AG04450 (cell line): ENCODE results near the gene CNP. TPM values are rescaled to one million over a fixed set of nuclear protein-coding genes. Genes with fewer than 3 reads are reported as not detected.

Source experiments
- CTCF ChIA-PET: fragments of 300-600, 350-600 bp; formaldehyde crosslinking; extraction: SDS; loops from one replicate; lab custom pipeline; 2022; ENCODE audit warnings: antibody characterized with exemption, inconsistent platforms; lab: Charles Lee
- POLR2A ChIA-PET: fragments of 350-600 bp; formaldehyde crosslinking; extraction: SDS; loops from one replicate; lab custom pipeline; 2021; ENCODE audit warnings: antibody characterized with exemption, inconsistent platforms; lab: Yijun Ruan, JAX
- DNase-seq: peaks from one replicate; pipeline ENCODE4 v3.0.0-alpha.2; 2011; ENCODE audit warnings: low read depth, low spot score
- H3K27ac ChIP-seq: one replicate; pipeline ENCODE4 v1.5.1; 2012; ENCODE audit warnings: low read depth, low read length, control low read depth
- H3K27me3 ChIP-seq: one replicate; pipeline ENCODE4 v1.6.0; 2012; ENCODE audit warnings: low read length; ENCODE audit not compliant: control insufficient read depth, insufficient read depth
- H3K4me3 ChIP-seq: 2 replicates; pipeline ENCODE4 v1.5.1; 2011; ENCODE audit warnings: mild to moderate bottlenecking, low read depth, low read length, control low read depth
- H3K9me3 ChIP-seq: 2 replicates; pipeline ENCODE4 v1.5.1; 2012; ENCODE audit warnings: low read length; ENCODE audit not compliant: control insufficient read depth, insufficient read depth
- CTCF ChIP-seq: IDR thresholded peaks from 2 replicates; pipeline ENCODE4 v1.5.1; 2011; ENCODE audit warnings: low read depth, low read length, control low read depth, inconsistent platforms
- polyA plus RNA-seq: library from polyadenylated mRNA; depleted of rRNA; stranded (reverse); fragments of >200 nt; gene quantifications from 2 replicates; pipeline ENCODE4 v1.2.3, GENCODE V29; 2011

Gene CNP
- polyA plus RNA-seq, 1 experiment: 53.0 TPM

GRCh38 chr17:41935641-41936040 lies 31.0 kb upstream of the CNP start:
- TF ChIP-seq CTCF: no peak
- H3K4me3 ChIP-seq: no peak overlapping the region
- POLR2A ChIA-PET: no interaction called here
- H3K27me3 ChIP-seq: no peaks in the 10 kb centered on the region
- no peak overlapping the region for H3K27ac ChIP-seq
- DNase-seq: no peak
- CTCF ChIA-PET: no interaction called here
- no peaks in the 10 kb centered on the region for H3K9me3 ChIP-seq

GRCh38 chr17:41937970-41938954 lies 28.3 kb upstream of the CNP start:
- ChIA-PET CTCF (no interaction called here), POLR2A (interaction anchor here (0.6 kb wide), 1 partner anchor 21 kb away, joined by 4 read pairs; no protein-coding TSS in a partner anchor)
- Histone ChIP-seq H3K27me3 (no peaks in the 10 kb centered on the region), H3K9me3 (no peaks in the 10 kb centered on the region), H3K27ac (no peak overlapping the region), H3K4me3 (no peak overlapping the region)
- no peak for TF ChIP-seq CTCF
- DNase-seq: no peak

GRCh38 chr17:41939044-41939692 lies 27.4 kb upstream of the CNP start:
- no peak for DNase-seq
- POLR2A ChIA-PET: interaction anchor here (0.6 kb wide), 1 partner anchor 20 kb away, joined by 4 read pairs; no protein-coding TSS in a partner anchor
- TF ChIP-seq CTCF: no peak
- Histone ChIP-seq H3K4me3 (no peak overlapping the region), H3K27me3 (no peaks in the 10 kb centered on the region), H3K9me3 (no peaks in the 10 kb centered on the region), H3K27ac (no peak overlapping the region)
- CTCF ChIA-PET: no interaction called here

- Histone ChIP-seq H3K4me3 (no peak overlapping the region), H3K9me3 (no peaks in the 10 kb centered on the region), H3K27ac (no peak overlapping the region), H3K27me3 (no peaks in the 10 kb centered on the region)
- CTCF ChIA-PET: no interaction called here
- POLR2A ChIA-PET: no interaction called here
- TF ChIP-seq CTCF: no peak
- no peak for DNase-seq
Observed at GRCh38 chr17:41939693-41940090, 26.9 kb upstream of the CNP start.
